ENCODE results near the gene WDR76. TPM values are rescaled to one million over a fixed set of nuclear protein-coding genes. Genes with fewer than 3 reads are reported as not detected.

WDR76 gene
- total and polyA plus RNA-seq, 2 donors from 2014 or later: 0.73 to 4.8 TPM

DNA sequence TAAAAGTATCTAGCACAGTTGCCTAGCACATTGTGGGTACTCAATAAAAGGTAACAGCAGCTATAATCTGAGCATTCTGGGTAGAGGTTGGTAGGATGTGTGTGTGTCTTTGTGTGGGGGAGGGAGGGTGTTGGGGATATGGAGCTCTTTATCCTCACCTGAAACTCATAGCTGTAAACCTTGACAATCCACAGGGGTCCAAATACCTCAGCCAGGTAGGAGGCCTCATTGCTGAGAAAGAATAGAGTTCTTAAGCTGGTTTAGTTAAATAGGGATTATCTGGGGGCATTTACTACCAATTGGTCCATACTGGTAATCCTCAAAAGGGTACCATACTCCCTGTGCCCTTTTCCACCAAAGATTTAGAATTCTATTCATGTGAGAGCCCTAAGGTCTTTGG, 30.8 kb upstream of the WDR76 start:
- H3K27ac ChIP-seq (ENCODE audit: low read depth in 2 of 2, low read length in 2 of 2): no peak overlapping the region

GRCh38 chr15:43796566-43796965, 30.2 kb upstream of the WDR76 start:
- TF ChIP-seq, protein P1, sequence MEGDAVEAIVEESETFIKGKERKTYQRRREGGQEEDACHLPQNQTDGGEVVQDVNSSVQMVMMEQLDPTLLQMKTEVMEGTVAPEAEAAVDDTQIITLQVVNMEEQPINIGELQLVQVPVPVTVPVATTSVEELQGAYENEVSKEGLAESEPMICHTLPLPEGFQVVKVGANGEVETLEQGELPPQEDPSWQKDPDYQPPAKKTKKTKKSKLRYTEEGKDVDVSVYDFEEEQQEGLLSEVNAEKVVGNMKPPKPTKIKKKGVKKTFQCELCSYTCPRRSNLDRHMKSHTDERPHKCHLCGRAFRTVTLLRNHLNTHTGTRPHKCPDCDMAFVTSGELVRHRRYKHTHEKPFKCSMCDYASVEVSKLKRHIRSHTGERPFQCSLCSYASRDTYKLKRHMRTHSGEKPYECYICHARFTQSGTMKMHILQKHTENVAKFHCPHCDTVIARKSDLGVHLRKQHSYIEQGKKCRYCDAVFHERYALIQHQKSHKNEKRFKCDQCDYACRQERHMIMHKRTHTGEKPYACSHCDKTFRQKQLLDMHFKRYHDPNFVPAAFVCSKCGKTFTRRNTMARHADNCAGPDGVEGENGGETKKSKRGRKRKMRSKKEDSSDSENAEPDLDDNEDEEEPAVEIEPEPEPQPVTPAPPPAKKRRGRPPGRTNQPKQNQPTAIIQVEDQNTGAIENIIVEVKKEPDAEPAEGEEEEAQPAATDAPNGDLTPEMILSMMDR (IDR thresholded peaks at IDR 0.05; ENCODE audit: borderline replicate concordance, extremely low read depth, insufficient read depth): no peak
- Histone ChIP-seq H3K4me1 (ENCODE audit: control insufficient read depth in 2 of 3, insufficient read depth in 2 of 3, low read depth in 1 of 3, low read length in 3 of 3) (peaks cover 5 to 46% (median 38%) of the 10 kb centered on the region in 3 donors), H3K4me3 (ENCODE audit: low read length in 3 of 3) (no peak overlapping the region), H3K9me3 (ENCODE audit: control insufficient read depth in 2 of 3, insufficient read depth in 1 of 3, low read length in 3 of 3) (no peaks in the 10 kb centered on the region), H3K36me3 (ENCODE audit: control insufficient read depth in 2 of 3, insufficient read depth in 3 of 3, low read length in 3 of 3) (peaks cover 11 to 28% (median 25%) of the 10 kb centered on the region in 3 donors), H3K27ac (ENCODE audit: low read depth in 2 of 2, low read length in 2 of 2) (no peak overlapping the region), H3K27me3 (ENCODE audit: control insufficient read depth, insufficient read depth, low read length) (no peaks in the 10 kb centered on the region), H3K9ac (ENCODE audit: low read length in 3 of 3) (no peak overlapping the region)
- DNase-seq: no peak
- intact Hi-C loops (cut with DNase I): no loop called here
- no peak for FAIRE-seq

More for the DNA sequence above, 30.8 kb upstream of the WDR76 start:
- FAIRE-seq: no peak
- peaks cover 5 to 46% (median 36%) of the 10 kb centered on the region in 3 donors for H3K4me1 ChIP-seq (ENCODE audit: control insufficient read depth in 2 of 3, insufficient read depth in 2 of 3, low read depth in 1 of 3, low read length in 3 of 3)
- no peaks in the 10 kb centered on the region for H3K27me3 ChIP-seq (ENCODE audit: control insufficient read depth, insufficient read depth, low read length)
- no peaks in the 10 kb centered on the region for H3K9me3 ChIP-seq (ENCODE audit: control insufficient read depth in 2 of 3, insufficient read depth in 1 of 3, low read length in 3 of 3)
- no peak overlapping the region for H3K4me3 ChIP-seq (ENCODE audit: low read length in 3 of 3)
- intact Hi-C loops (cut with DNase I): no loop called here
- H3K9ac ChIP-seq (ENCODE audit: low read length in 3 of 3): no peak overlapping the region
- DNase-seq: no peak
- peaks cover 11 to 28% (median 25%) of the 10 kb centered on the region in 3 donors for H3K36me3 ChIP-seq (ENCODE audit: control insufficient read depth in 2 of 3, insufficient read depth in 3 of 3, low read length in 3 of 3)
- TF ChIP-seq, protein P1 (IDR thresholded peaks at IDR 0.05; ENCODE audit: borderline replicate concordance, extremely low read depth, insufficient read depth): no peak

- FAIRE-seq (no peak), DNase-seq (peak in 3 of 5 donors; percentile 24 to 64 (median 29))
- H3K36me3 ChIP-seq (ENCODE audit: control insufficient read depth in 2 of 3, insufficient read depth in 3 of 3, low read length in 3 of 3): peaks cover 7 to 24% (median 21%) of the 10 kb centered on the region in 3 donors
- peak overlapping the region; percentile 98 to 100 for H3K27ac ChIP-seq (ENCODE audit: low read depth in 2 of 2, low read length in 2 of 2)
- H3K9me3 ChIP-seq (ENCODE audit: control insufficient read depth in 2 of 3, insufficient read depth in 1 of 3, low read length in 3 of 3): no peaks in the 10 kb centered on the region
- TF ChIP-seq, protein P1 (IDR thresholded peaks at IDR 0.05; ENCODE audit: borderline replicate concordance, extremely low read depth, insufficient read depth): no peak
- no peaks in the 10 kb centered on the region for H3K27me3 ChIP-seq (ENCODE audit: control insufficient read depth, insufficient read depth, low read length)
- H3K9ac ChIP-seq (ENCODE audit: low read length in 3 of 3): peak overlapping the region in 1 of 3 donors; percentile 85
- peaks cover 0 to 32% (median 26%) of the 10 kb centered on the region in 3 donors for H3K4me1 ChIP-seq (ENCODE audit: control insufficient read depth in 2 of 3, insufficient read depth in 2 of 3, low read depth in 1 of 3, low read length in 3 of 3)
- no peak overlapping the region for H3K4me3 ChIP-seq (ENCODE audit: low read length in 3 of 3)
- intact Hi-C loops (cut with DNase I): no loop called here
These were observed 27.4 kb upstream of the WDR76 start for GRCh38 chr15:43799209-43799944.
